Measurements from ENCODE around the gene BATF2.
"Not testable (repeated sequence)": the region's sequence is repeated elsewhere in the genome, so short reads cannot be mapped to it uniquely, and the experiment has no call there.

BATF2 gene

DNA sequence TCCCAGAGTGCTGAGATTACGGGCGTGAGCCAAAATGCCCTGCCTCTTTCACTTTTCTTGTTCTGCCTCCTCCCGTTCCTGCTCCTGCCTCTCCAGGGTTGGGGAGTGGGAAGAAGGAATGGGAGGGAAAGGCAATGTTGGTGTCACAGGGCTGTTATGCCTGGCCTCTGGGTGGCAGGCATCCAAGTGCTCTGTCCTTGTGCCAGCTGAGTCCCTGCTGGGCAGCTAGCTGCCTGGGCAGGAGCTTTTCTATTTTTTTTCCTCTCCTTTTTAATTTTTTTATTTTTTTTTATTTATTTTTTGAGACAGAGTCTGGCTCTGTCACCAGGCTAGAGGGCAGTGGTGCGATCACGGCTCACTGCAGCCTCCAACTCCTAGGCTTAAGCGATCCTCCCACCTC, 40.2 kb upstream of the BATF2 start:
- peak overlapping the region; percentile 95 for H3K27ac ChIP-seq

DNA sequence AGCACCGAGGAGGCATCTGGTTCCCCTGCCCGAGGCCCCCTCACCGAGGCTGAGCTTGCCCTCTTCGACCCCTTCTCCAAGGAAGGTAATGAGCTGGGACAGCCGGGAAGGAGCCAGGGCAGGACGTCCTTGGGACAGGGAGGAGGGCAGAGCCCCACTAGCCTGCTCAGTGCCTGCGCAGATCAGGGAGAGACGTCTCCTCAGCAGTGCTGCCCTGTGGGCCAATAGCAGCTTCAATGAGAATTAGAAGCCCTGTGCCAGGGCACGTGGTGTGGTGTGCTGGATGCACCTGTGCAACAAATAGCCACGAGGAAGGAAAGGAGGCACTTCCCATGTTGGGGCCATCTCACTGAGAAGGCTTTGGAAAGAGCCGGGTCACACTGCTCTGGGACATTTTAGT, 38.8 kb upstream of the BATF2 start:
- TF ChIP-seq, protein P1, sequence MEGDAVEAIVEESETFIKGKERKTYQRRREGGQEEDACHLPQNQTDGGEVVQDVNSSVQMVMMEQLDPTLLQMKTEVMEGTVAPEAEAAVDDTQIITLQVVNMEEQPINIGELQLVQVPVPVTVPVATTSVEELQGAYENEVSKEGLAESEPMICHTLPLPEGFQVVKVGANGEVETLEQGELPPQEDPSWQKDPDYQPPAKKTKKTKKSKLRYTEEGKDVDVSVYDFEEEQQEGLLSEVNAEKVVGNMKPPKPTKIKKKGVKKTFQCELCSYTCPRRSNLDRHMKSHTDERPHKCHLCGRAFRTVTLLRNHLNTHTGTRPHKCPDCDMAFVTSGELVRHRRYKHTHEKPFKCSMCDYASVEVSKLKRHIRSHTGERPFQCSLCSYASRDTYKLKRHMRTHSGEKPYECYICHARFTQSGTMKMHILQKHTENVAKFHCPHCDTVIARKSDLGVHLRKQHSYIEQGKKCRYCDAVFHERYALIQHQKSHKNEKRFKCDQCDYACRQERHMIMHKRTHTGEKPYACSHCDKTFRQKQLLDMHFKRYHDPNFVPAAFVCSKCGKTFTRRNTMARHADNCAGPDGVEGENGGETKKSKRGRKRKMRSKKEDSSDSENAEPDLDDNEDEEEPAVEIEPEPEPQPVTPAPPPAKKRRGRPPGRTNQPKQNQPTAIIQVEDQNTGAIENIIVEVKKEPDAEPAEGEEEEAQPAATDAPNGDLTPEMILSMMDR (conservative IDR thresholded peaks at IDR 0.05): no peak
- H3K27ac ChIP-seq: peak overlapping the region; percentile 95

More for the DNA sequence above, 40.2 kb upstream of the BATF2 start:
- TF ChIP-seq, protein P1 (conservative IDR thresholded peaks at IDR 0.05): peak; percentile 45

DNA sequence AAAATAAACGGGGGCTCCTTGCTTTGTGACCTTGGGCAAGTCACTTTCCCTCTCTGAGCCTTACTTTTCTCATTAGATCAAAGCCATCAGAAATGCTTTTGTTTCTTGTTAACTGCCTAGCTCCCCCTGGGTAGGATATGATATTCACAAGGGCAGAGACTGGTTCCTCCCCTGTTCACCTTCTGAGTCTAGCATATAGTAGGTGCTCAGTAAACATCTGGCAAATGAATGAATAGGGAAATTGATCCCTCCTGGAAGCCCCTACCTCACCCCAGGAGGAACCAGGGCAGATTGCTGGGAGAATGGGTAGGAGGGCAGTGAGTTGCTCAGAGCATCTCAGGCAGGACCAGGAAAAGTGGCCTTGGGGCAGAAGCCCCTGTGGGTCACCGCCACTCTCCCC, 37.7 kb upstream of the BATF2 start:
- TF ChIP-seq, protein P1 (conservative IDR thresholded peaks at IDR 0.05): no peak
- H3K27ac ChIP-seq: no peak overlapping the region

DNA sequence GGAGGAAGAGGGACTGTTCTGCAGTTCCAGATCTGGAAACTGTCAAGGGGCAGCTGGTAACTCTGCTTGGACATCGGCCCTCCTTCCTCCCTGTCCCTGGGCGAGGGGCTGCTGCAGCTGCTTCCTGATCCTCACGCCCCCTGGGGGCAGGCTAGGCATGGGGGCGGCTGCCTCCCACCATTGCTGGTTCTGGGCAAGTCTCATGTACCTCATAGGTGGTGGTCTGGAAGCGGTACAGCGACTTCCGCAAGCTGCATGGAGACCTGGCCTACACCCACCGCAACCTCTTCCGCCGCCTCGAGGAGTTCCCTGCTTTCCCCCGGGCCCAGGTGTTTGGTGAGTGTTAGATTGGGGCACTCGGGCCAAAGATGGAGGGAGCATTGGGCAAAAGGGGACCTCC, 35.4 kb upstream of the BATF2 start:
- no peak overlapping the region for H3K27ac ChIP-seq
- TF ChIP-seq, protein P1 (conservative IDR thresholded peaks at IDR 0.05): no peak

DNA sequence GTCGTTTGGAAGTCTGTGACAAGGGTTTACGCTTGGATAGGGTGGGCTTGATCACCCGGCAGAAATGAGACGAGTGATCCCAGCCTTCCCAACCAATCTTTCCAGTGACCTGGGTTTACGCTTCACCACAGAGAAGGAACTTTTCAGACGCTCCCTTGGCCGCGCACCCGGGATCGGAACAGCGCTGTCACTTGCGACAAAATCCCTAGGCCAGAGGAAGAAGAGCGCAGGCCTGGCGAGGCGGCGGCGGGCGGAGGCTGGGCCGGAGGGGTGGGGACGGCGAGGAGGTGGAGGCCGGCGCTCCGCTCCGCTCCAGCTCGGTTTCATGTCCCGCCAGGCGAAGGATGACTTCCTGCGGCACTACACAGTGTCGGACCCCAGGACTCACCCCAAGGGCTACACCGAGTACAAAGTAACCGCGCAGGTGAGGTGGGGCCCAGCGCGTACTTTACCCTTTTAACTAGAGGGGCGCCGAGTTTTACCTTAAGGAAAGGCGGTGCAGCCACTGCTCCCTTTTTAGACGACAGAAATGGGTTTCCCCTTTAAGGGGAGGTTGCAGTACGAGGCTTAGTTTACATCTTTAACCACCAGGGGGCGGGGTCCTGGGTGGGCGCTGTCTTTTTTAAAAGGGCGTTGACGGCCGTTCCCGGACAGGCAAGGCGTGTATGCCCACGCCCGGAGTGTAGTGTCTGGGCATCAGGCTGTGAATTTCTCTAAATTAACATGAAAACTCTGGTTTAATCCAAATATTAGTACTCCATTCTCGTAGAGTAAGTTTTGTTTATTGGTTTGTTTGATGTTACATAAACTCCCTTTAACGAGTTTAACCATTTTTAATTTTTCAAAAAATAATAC, 30.7 kb upstream of the BATF2 start, which contains the start of gene SNX15:
TSS of gene SNX15 (plus strand) at position 227 of the 855 bp plus-strand sequence. CDS start at position 326, 99 bp downstream.
- peak within 1 kb of the TSS; percentile 89 for H3K27ac ChIP-seq
- TF ChIP-seq, protein P1 (conservative IDR thresholded peaks at IDR 0.05): peak; percentile 87

DNA sequence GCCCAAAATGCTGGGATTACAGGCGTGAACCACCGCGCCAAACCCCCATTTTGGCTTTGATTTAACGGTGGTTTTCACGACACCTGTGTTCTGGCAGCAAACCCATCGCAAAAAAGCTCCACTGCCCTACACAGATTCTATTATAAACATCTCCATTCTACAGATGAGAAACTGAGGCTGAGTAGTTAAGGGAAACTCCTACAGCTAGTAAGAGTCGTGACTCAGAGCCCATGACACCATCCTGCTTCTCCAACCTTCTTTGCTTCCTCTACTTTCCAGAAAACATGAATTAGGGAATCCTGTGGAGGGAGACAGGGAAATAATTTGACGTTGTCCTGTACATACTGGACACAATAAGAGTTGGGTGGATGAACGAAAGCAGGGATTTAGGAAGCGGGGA, 30.0 kb upstream of the BATF2 start:
- TF ChIP-seq, protein P1 (conservative IDR thresholded peaks at IDR 0.05): no peak
- H3K27ac ChIP-seq: peak overlapping the region; percentile 89

DNA sequence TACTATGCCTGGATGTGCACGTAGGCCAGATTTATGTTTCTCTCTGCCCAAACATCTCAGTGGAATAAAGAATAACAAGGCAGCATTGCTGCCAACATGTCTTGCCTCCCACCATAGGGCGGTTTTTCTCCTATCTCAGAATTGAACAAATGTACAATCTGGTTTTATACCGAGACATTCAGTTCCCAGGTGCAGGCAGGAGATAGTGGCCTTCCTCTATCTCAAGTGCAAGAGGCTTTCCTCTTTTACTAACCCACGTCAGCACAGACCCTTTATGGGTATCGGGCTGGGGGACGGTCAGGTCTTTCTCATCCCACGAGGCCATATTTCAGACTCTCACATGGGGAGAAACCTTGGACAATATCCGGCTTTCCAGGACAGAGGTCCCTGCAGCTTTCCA, 26.7 kb upstream of the BATF2 start:
- H3K27ac ChIP-seq: not testable (repeated sequence)

DNA sequence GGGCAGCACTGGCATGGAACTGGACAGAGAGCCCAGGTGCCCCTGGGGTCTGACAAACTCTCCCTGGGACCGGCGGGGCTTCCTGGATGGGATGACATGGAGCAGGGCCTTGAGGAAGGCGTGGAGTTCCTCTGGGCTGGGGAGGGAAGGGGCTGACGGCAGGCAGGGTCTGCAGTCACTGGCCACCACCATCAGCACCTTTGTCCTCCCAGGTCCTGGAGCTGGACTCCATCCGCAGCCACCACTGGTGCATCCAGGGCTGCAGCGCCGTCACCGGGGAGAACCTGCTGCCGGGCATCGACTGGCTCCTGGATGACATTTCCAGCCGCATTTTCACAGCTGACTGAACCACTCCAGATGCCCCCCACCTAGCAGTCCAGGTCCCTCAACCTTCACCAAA, 24.7 kb upstream of the BATF2 start:
- TF ChIP-seq, protein P1 (conservative IDR thresholded peaks at IDR 0.05): no peak

More for the DNA sequence above, 24.7 kb upstream of the BATF2 start:
- H3K27ac ChIP-seq: no peak overlapping the region
